Activated T-cell treated with anti-CD3 and anti-CD28 coated beads, Interleukin-2, amount 50 U/mL, for 4 hours (primary cell): ENCODE results near the gene EYA2. TPM values are rescaled to one million over a fixed set of nuclear protein-coding genes. Genes with fewer than 3 reads are reported as not detected.
"Not testable (repeated sequence)": the region's sequence is repeated elsewhere in the genome, so short reads cannot be mapped to it uniquely, and the experiment has no call there.

Experiments
- ATAC-seq, 2 donors: fragments of 200-7000 bp; cut with Tn5 transposase; one replicate each; pipeline ENCODE4 v1.10.0; 2021
- DNase-seq: peaks from one replicate; pipeline ENCODE4 v3.0.0-alpha.2; 2020
- H3K27me3 Mint-ChIP-seq: one replicate; pipeline ENCODE4 v1.8.0; 2021; ENCODE audit warnings: low read depth, mixed read lengths
- H3K36me3 Mint-ChIP-seq: one replicate; pipeline ENCODE4 v1.8.0; 2022; ENCODE audit warnings: mixed read lengths; ENCODE audit not compliant: insufficient read depth
- H3K4me1 Mint-ChIP-seq: one replicate; pipeline ENCODE4 v1.8.0; 2021; ENCODE audit warnings: low read depth, mixed read lengths
- H3K4me3 Mint-ChIP-seq: one replicate; pipeline ENCODE4 v1.8.0; 2021; ENCODE audit warnings: mild to moderate bottlenecking, moderate library complexity, mixed read lengths
- H3K9me3 Mint-ChIP-seq: one replicate; pipeline ENCODE4 v1.8.0; 2021; ENCODE audit warnings: mixed read lengths
- total RNA-seq, 3 donors: library from RNA; stranded (reverse); gene quantifications; one replicate each; pipeline ENCODE4 v1.2.1, GENCODE V29; 2021

Gene EYA2
- total RNA-seq, 3 donors from 2014 or later: not detected

- no peaks in the 10 kb centered on the region for H3K36me3 Mint-ChIP-seq
- no peaks in the 10 kb centered on the region for H3K9me3 Mint-ChIP-seq
- ATAC-seq (no peak), DNase-seq (no peak)
- no peaks in the 10 kb centered on the region for H3K4me1 Mint-ChIP-seq
- peaks cover 24% of the 10 kb centered on the region for H3K27me3 Mint-ChIP-seq
- H3K4me3 Mint-ChIP-seq: no peak overlapping the region
Observed at GRCh38 chr20:47154089-47154488, 259.4 kb downstream of the EYA2 start.

GRCh38 chr20:47156301-47157137 lies 261.9 kb downstream of the EYA2 start:
- Mint-ChIP-seq H3K4me3 (no peak overlapping the region), H3K36me3 (no peaks in the 10 kb centered on the region), H3K27me3 (peaks cover 19% of the 10 kb centered on the region)

GRCh38 chr20:47159166-47159565 lies 264.5 kb downstream of the EYA2 start:
- no peak overlapping the region for H3K4me3 Mint-ChIP-seq
- H3K27me3 Mint-ChIP-seq: peaks cover 17% of the 10 kb centered on the region
- H3K9me3 Mint-ChIP-seq: no peaks in the 10 kb centered on the region
- ATAC-seq (no peak), DNase-seq (no peak)
- no peaks in the 10 kb centered on the region for H3K4me1 Mint-ChIP-seq
- no peaks in the 10 kb centered on the region for H3K36me3 Mint-ChIP-seq

More at GRCh38 chr20:47156301-47157137, 261.9 kb downstream of the EYA2 start:
- Mint-ChIP-seq H3K9me3 (no peaks in the 10 kb centered on the region), H3K4me1 (no peaks in the 10 kb centered on the region)
- DNase-seq (no peak), ATAC-seq (no peak)

GRCh38 chr20:47160240-47160639 lies 265.6 kb downstream of the EYA2 start:
- peaks cover 12% of the 10 kb centered on the region for H3K27me3 Mint-ChIP-seq
- DNase-seq (no peak), ATAC-seq (no peak)
- H3K4me1 Mint-ChIP-seq: no peaks in the 10 kb centered on the region
- no peaks in the 10 kb centered on the region for H3K9me3 Mint-ChIP-seq
- no peak overlapping the region for H3K4me3 Mint-ChIP-seq
- H3K36me3 Mint-ChIP-seq: no peaks in the 10 kb centered on the region

- H3K4me3 Mint-ChIP-seq: no peak overlapping the region
- no peaks in the 10 kb centered on the region for H3K4me1 Mint-ChIP-seq
- H3K9me3 Mint-ChIP-seq: no peaks in the 10 kb centered on the region
- H3K36me3 Mint-ChIP-seq: no peaks in the 10 kb centered on the region
- DNase-seq (no peak), ATAC-seq (no peak)
- peaks cover 10% of the 10 kb centered on the region for H3K27me3 Mint-ChIP-seq
Observed at GRCh38 chr20:47160992-47161391, 266.3 kb downstream of the EYA2 start.

GRCh38 chr20:47161411-47161810 lies 266.8 kb downstream of the EYA2 start:
- no peaks in the 10 kb centered on the region for H3K4me1 Mint-ChIP-seq
- H3K36me3 Mint-ChIP-seq: no peaks in the 10 kb centered on the region
- no peaks in the 10 kb centered on the region for H3K9me3 Mint-ChIP-seq
- ATAC-seq (no peak), DNase-seq (no peak)
- H3K4me3 Mint-ChIP-seq: no peak overlapping the region
- peaks cover 10% of the 10 kb centered on the region for H3K27me3 Mint-ChIP-seq

- no peaks in the 10 kb centered on the region for H3K9me3 Mint-ChIP-seq
- H3K4me1 Mint-ChIP-seq: no peaks in the 10 kb centered on the region
- DNase-seq (no peak), ATAC-seq (no peak)
- no peak overlapping the region for H3K4me3 Mint-ChIP-seq
- H3K36me3 Mint-ChIP-seq: no peaks in the 10 kb centered on the region
- peaks cover 11% of the 10 kb centered on the region for H3K27me3 Mint-ChIP-seq
Observed at GRCh38 chr20:47164140-47164539, 269.5 kb downstream of the EYA2 start.

GRCh38 chr20:47165376-47165865 lies 270.8 kb downstream of the EYA2 start:
- Mint-ChIP-seq H3K36me3 (no peaks in the 10 kb centered on the region), H3K4me1 (no peaks in the 10 kb centered on the region), H3K27me3 (peaks cover 11% of the 10 kb centered on the region), H3K4me3 (no peak overlapping the region), H3K9me3 (no peaks in the 10 kb centered on the region)
- no peak for ATAC-seq
- DNase-seq: no peak

GRCh38 chr20:47167846-47168245 lies 273.2 kb downstream of the EYA2 start:
- Mint-ChIP-seq H3K4me1 (no peaks in the 10 kb centered on the region), H3K27me3 (peaks cover 15% of the 10 kb centered on the region), H3K36me3 (no peaks in the 10 kb centered on the region), H3K9me3 (no peaks in the 10 kb centered on the region), H3K4me3 (no peak overlapping the region)
- DNase-seq (no peak), ATAC-seq (no peak)

GRCh38 chr20:47172579-47172978 lies 277.9 kb downstream of the EYA2 start:
- Mint-ChIP-seq H3K27me3 (peaks cover 18% of the 10 kb centered on the region), H3K4me1 (no peaks in the 10 kb centered on the region), H3K36me3 (no peaks in the 10 kb centered on the region), H3K9me3 (no peaks in the 10 kb centered on the region), H3K4me3 (no peak overlapping the region)
- DNase-seq (no peak), ATAC-seq (no peak)

- Mint-ChIP-seq H3K27me3 (peaks cover 18% of the 10 kb centered on the region), H3K9me3 (no peaks in the 10 kb centered on the region), H3K4me3 (no peak overlapping the region), H3K4me1 (no peaks in the 10 kb centered on the region), H3K36me3 (no peaks in the 10 kb centered on the region)
- ATAC-seq: no peak
- DNase-seq: no peak
Observed at GRCh38 chr20:47173596-47174216, 279.1 kb downstream of the EYA2 start.

GRCh38 chr20:47174456-47175243 lies 280.0 kb downstream of the EYA2 start:
- DNase-seq (no peak), ATAC-seq (no peak)
- H3K9me3 Mint-ChIP-seq: no peaks in the 10 kb centered on the region
- H3K36me3 Mint-ChIP-seq: no peaks in the 10 kb centered on the region
- no peak overlapping the region for H3K4me3 Mint-ChIP-seq
- H3K27me3 Mint-ChIP-seq: peaks cover 15% of the 10 kb centered on the region
- H3K4me1 Mint-ChIP-seq: no peaks in the 10 kb centered on the region

- no peak for DNase-seq
- H3K36me3 Mint-ChIP-seq: no peaks in the 10 kb centered on the region
- ATAC-seq: no peak
- H3K4me3 Mint-ChIP-seq: no peak overlapping the region
- no peaks in the 10 kb centered on the region for H3K9me3 Mint-ChIP-seq
- H3K4me1 Mint-ChIP-seq: no peaks in the 10 kb centered on the region
- peaks cover 14% of the 10 kb centered on the region for H3K27me3 Mint-ChIP-seq
Observed at GRCh38 chr20:47175493-47175892, 280.9 kb downstream of the EYA2 start.

GRCh38 chr20:47176217-47176616 lies 281.6 kb downstream of the EYA2 start:
- H3K4me3 Mint-ChIP-seq, H3K9me3 Mint-ChIP-seq, H3K27me3 Mint-ChIP-seq, DNase-seq, ATAC-seq, H3K36me3 Mint-ChIP-seq, H3K4me1 Mint-ChIP-seq: not testable (repeated sequence)
